NB4 (cell line): ENCODE data around the gene MPDU1.
A peak's percentile ranks its signal among the peaks of the same experiment; 100 is the strongest.

Source experiments
- DNase-seq: peaks from one replicate; pipeline ENCODE4 v3.0.0; 2010; ENCODE audit warnings: low read depth
- H3K4me3 ChIP-seq: one replicate; pipeline ENCODE4 v1.5.1; 2011; ENCODE audit warnings: mild to moderate bottlenecking, low read depth, low read length, moderate library complexity
- MAX ChIP-seq: IDR thresholded peaks from 2 replicates; pipeline ENCODE4 v1.6.1; 2011; ENCODE audit warnings: low read depth, low read length
- MYC ChIP-seq: IDR thresholded peaks from 2 replicates; pipeline ENCODE4 v1.6.1; 2011; ENCODE audit warnings: low read depth, low read length
- POLR2A ChIP-seq: IDR thresholded peaks from 2 replicates; pipeline ENCODE4 v1.6.1; 2011; ENCODE audit warnings: mild to moderate bottlenecking; ENCODE audit not compliant: insufficient read length; ENCODE audit errors: extremely low read depth
- TF ChIP-seq, protein P1 (sequence below): IDR thresholded peaks from one replicate; pipeline ENCODE4 v1.5.1; 2012; ENCODE audit warnings: low read depth, low read length

The MPDU1 gene

DNA sequence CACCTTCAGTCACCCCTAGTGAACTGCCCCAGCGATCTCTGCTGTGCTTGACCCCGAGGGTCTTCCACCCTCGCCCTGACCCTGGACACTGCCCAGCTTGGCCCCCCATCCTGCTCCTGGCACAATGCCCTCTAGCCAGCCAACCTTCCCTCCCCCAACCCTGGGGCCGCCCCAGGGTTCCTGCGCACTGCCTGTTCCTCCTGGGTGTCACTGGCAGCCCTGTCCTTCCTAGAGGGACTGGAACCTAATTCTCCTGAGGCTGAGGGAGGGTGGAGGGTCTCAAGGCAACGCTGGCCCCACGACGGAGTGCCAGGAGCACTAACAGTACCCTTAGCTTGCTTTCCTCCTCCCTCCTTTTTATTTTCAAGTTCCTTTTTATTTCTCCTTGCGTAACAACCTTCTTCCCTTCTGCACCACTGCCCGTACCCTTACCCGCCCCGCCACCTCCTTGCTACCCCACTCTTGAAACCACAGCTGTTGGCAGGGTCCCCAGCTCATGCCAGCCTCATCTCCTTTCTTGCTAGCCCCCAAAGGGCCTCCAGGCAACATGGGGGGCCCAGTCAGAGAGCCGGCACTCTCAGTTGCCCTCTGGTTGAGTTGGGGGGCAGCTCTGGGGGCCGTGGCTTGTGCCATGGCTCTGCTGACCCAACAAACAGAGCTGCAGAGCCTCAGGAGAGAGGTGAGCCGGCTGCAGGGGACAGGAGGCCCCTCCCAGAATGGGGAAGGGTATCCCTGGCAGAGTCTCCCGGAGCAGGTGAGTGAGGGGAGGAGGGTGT, 24.9 kb upstream of the MPDU1 start, which contains the start of gene TNFSF13:
TNFSF13 (plus strand) TSS at position 207 of the 776 bp plus-strand sequence; CDS start at position 497, 290 bp downstream.
- DNase-seq, result peak; percentile 79
- H3K4me3 ChIP-seq, result peak within 1 kb of the TSS; percentile 48
- TF ChIP-seq, protein P1, sequence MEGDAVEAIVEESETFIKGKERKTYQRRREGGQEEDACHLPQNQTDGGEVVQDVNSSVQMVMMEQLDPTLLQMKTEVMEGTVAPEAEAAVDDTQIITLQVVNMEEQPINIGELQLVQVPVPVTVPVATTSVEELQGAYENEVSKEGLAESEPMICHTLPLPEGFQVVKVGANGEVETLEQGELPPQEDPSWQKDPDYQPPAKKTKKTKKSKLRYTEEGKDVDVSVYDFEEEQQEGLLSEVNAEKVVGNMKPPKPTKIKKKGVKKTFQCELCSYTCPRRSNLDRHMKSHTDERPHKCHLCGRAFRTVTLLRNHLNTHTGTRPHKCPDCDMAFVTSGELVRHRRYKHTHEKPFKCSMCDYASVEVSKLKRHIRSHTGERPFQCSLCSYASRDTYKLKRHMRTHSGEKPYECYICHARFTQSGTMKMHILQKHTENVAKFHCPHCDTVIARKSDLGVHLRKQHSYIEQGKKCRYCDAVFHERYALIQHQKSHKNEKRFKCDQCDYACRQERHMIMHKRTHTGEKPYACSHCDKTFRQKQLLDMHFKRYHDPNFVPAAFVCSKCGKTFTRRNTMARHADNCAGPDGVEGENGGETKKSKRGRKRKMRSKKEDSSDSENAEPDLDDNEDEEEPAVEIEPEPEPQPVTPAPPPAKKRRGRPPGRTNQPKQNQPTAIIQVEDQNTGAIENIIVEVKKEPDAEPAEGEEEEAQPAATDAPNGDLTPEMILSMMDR, result no peak
- TF ChIP-seq MYC, result 0 out of 2 replicates have a peak, but pooled peaks have one; percentile 20

- no peak for DNase-seq
- H3K4me3 ChIP-seq, result peak overlapping the region; percentile 21
- TF ChIP-seq MYC (no peak), POLR2A (no peak), MAX (no peak)
- TF ChIP-seq, protein P1, result no peak
These were observed 24.1 kb upstream of the MPDU1 start for GRCh38 chr17:7559320-7560171.

DNA sequence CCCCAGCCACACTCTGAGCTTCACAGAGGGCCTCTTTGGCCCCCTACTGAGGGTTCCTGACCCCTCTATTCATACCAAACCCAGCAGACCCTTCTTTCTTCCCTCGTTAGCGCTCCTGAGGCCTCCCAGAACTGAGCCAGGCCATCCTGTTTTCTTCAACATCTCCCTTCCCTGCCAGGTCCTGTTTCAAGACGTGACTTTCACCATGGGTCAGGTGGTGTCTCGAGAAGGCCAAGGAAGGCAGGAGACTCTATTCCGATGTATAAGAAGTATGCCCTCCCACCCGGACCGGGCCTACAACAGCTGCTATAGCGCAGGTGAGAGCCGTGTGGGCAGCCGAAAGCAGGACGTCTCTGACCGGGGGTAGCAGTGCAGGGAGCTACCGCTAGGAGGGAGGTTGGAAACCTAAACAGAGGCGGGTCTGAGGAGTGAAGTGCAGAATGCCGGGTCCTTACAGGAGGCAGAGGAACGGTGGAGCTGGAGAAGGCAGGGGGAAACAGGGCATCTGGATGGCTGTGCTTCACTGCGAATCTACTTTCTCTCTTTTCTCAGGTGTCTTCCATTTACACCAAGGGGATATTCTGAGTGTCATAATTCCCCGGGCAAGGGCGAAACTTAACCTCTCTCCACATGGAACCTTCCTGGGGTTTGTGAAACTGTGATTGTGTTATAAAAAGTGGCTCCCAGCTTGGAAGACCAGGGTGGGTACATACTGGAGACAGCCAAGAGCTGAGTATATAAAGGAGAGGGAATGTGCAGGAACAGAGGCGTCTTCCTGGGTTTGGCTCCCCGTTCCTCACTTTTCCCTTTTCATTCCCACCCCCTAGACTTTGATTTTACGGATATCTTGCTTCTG, 23.3 kb upstream of the MPDU1 start:
- H3K4me3 ChIP-seq, result peak overlapping the region; percentile 16
- TF ChIP-seq MYC (no peak), POLR2A (no peak), MAX (no peak)
- TF ChIP-seq, protein P1, result no peak
- no peak for DNase-seq

DNA sequence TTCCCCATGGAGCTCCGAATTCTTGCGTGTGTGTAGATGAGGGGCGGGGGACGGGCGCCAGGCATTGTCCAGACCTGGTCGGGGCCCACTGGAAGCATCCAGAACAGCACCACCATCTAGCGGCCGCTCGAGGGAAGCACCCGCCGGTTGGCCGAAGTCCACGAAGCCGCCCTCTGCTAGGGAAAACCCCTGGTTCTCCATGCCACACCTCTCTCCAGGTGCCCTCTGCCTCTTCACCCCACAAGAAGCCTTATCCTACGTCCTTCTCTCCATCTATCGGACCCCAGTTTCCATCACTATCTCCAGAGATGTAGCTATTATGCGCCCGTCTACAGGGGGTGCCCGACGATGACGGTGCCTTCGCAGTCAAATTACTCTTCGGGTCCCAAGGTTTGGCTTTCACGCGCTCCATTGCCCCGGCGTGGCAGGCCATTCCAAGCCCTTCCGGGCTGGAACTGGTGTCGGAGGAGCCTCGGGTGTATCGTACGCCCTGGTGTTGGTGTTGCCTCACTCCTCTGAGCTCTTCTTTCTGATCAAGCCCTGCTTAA, 22.6 kb upstream of the MPDU1 start:
- H3K4me3 ChIP-seq, result peak overlapping the region; percentile 65
- TF ChIP-seq, protein P1, result peak; percentile 42
- TF ChIP-seq MAX, result 0 out of 2 replicates have a peak, but pooled peaks have one; percentile 34
- 0 out of 2 replicates have a peak, but pooled peaks have one; percentile 59 for TF ChIP-seq MYC
- TF ChIP-seq POLR2A, result no peak
- DNase-seq, result peak; percentile 83

DNA sequence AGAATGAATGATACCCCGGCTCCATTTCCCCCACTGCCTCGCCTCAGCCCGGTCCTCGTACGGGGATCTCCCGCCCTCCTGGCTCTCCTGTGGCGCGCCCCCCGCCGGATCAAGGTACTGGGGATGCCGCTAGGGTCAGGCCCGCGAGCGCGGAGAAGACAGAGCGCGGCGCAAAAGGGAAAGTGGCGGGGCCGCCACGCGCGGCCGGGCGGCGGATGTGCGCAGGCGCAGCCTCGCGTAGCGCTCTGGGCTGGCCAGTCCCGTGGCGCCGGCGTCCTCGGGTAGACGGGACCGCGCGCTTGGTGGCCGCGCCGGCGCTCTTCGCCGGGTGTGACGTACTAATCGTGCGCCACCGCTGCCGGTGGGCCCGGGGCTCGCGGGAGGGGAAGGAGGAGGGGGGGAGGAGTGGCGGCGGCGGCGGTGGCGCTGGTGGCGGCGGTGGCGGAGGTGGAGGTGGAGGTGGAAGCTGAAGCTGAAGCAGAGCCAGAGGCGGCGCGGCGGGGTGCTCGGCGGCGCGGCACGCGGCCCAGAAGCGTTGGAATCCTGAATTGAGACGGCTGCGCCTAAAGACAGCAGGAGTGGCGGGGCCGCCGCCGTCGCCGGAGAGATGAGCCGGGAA, 22.0 kb upstream of the MPDU1 start, which contains the start of gene SENP3:
SENP3 (plus strand) TSS at position 331 of the 619 bp plus-strand sequence. CDS start 1,158 bp downstream, outside the sequence.
- TF ChIP-seq MYC (peak; percentile 57; the same call in 1 of the 2 replicates), MAX (peak; percentile 49; the same call in 1 of the 2 replicates), POLR2A (peak; percentile 56)
- TF ChIP-seq, protein P1, result no peak
- DNase-seq, result peak; percentile 88
- H3K4me3 ChIP-seq, result peak within 1 kb of the TSS; percentile 88
